Progenitor cell of endocrine pancreas (in vitro differentiated cells): ENCODE data around the gene ANO2. TPM values are rescaled to one million over a fixed set of nuclear protein-coding genes. Genes with fewer than 3 reads are reported as not detected.

ENCODE experiments used
- DNase-seq: peaks from one replicate; pipeline ENCODE4 v3.0.0; 2021; ENCODE audit warnings: low spot score; ENCODE audit not compliant: unreplicated experiment
- H3K27ac Mint-ChIP-seq: 2 replicates; pipeline ENCODE4 v1.8.0; 2021; ENCODE audit warnings: mild to moderate bottlenecking, moderate library complexity, mixed read lengths
- H3K27me3 Mint-ChIP-seq: 2 replicates; pipeline ENCODE4 v1.8.0; 2021; ENCODE audit warnings: mixed read lengths
- H3K36me3 Mint-ChIP-seq: 2 replicates; pipeline ENCODE4 v1.8.0; 2022; ENCODE audit warnings: mixed read lengths; ENCODE audit not compliant: insufficient read depth
- H3K4me1 Mint-ChIP-seq: 2 replicates; pipeline ENCODE4 v1.8.0; 2021; ENCODE audit warnings: low read depth, mixed read lengths
- H3K4me3 Mint-ChIP-seq: 2 replicates; pipeline ENCODE4 v1.8.0; 2021; ENCODE audit warnings: low read depth, mild to moderate bottlenecking, moderate library complexity, mixed read lengths
- H3K9me3 Mint-ChIP-seq: 2 replicates; pipeline ENCODE4 v1.8.0; 2021; ENCODE audit warnings: low read depth, mixed read lengths
- total RNA-seq: library from RNA; stranded (reverse); gene quantifications from 2 replicates; pipeline ENCODE4 v1.2.1, GENCODE V29; 2021
- TF ChIP-seq, protein P1 (sequence below): fragments of 200-600 bp; sonication (generic); IDR thresholded peaks from one replicate; pipeline ENCODE4 v1.5.0; 2021; ENCODE audit warnings: antibody characterized with exemption, mild to moderate bottlenecking; ENCODE audit not compliant: unreplicated experiment

Gene ANO2
- total RNA-seq, 1 donor from 2014 or later: 2.8 TPM

DNA sequence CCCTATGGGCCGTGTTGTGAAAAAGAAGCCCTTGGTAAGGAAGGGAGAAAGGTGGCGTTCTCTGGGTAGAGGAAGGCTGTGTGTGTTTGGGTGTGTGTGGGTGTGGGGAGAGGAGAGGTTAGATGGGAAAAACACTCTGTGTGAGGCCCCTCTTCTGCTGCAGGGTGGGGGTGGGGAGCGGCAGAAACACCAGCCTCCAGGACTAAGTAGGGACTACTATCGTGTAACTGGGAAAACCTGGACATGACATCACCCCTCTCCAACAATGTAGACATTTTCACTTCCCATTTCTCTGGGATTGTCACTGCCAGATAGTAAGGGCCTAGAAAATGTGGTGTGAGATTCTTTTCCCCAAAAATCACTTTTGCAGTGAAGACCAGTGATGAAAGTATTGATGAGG is 308.2 kb downstream of the ANO2 start:
- no peak overlapping the region for H3K4me3 Mint-ChIP-seq
- no peak for DNase-seq
- no peak overlapping the region for H3K27ac Mint-ChIP-seq
- H3K27me3 Mint-ChIP-seq: peaks cover 61% of the 10 kb centered on the region
- peaks cover 9% of the 10 kb centered on the region for H3K4me1 Mint-ChIP-seq
- TF ChIP-seq, protein P1, sequence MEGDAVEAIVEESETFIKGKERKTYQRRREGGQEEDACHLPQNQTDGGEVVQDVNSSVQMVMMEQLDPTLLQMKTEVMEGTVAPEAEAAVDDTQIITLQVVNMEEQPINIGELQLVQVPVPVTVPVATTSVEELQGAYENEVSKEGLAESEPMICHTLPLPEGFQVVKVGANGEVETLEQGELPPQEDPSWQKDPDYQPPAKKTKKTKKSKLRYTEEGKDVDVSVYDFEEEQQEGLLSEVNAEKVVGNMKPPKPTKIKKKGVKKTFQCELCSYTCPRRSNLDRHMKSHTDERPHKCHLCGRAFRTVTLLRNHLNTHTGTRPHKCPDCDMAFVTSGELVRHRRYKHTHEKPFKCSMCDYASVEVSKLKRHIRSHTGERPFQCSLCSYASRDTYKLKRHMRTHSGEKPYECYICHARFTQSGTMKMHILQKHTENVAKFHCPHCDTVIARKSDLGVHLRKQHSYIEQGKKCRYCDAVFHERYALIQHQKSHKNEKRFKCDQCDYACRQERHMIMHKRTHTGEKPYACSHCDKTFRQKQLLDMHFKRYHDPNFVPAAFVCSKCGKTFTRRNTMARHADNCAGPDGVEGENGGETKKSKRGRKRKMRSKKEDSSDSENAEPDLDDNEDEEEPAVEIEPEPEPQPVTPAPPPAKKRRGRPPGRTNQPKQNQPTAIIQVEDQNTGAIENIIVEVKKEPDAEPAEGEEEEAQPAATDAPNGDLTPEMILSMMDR: no peak
- H3K9me3 Mint-ChIP-seq: no peaks in the 10 kb centered on the region
- no peaks in the 10 kb centered on the region for H3K36me3 Mint-ChIP-seq

DNA sequence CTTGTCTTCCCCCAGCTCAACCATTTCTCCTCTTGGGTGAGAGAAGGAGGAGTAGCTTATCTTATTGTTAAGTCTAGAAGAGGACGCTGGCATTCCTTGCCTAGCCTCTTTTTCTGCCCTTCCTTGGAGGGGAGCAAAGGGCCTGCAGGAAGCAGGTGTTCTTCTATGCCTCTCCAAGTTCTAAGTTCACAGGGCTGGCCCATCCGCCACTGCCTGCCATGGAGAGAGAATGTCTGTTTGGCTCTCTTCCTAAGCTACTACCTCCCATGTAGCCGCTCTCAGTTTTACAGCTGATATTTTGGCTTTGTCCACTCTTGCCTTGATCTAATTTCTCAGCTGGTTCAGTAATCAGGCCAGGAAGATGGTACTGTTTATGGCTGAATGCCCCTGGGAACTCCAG is 312.0 kb downstream of the ANO2 start:
- Mint-ChIP-seq H3K27ac (no peak overlapping the region), H3K27me3 (peaks cover 89% of the 10 kb centered on the region), H3K4me3 (no peak overlapping the region), H3K4me1 (peaks cover 9% of the 10 kb centered on the region), H3K36me3 (no peaks in the 10 kb centered on the region), H3K9me3 (no peaks in the 10 kb centered on the region)
- no peak for DNase-seq
- TF ChIP-seq, protein P1: no peak

DNA sequence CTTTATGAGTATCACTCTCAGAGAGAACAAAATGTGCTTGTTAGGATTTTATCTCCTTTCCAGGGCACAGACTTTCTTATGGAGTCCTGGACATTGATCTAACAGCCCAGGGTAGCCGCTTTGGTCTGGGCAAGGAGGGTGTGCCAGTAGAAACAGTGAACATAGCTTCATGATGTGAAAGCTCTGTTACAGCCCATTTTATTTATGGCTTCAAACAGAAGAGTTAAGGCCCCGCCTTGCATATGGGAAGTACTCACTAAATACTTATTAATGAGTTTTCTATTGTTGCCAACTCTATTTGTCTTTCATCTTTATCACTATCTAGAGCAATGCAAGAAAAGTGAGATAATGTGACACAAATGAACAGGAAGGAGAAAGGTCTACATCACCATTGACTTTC is 312.6 kb downstream of the ANO2 start:
- H3K4me1 Mint-ChIP-seq: peaks cover 9% of the 10 kb centered on the region

DNA sequence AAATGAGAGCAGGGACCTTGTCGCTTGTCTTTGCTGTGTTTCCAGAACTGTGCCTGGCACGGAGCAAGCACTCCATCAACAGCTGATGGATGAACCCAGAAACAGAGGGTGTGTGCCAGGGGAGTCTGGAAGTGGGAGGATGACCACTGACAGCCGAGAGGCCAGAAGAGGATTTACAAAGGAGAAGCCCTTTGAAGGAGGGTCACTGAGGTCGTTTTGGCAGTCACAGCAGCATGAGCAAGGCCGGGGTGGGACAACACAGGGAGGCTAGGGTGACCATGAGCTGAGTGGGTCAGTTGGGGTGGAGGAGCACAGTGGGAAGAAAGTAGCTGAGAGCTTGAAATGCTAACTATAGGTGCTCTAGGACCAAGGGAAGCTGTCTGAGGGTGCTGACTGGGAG is 313.6 kb downstream of the ANO2 start:
- no peak for DNase-seq
- H3K27ac Mint-ChIP-seq: no peak overlapping the region
- H3K4me1 Mint-ChIP-seq: peaks cover 9% of the 10 kb centered on the region
- TF ChIP-seq, protein P1: no peak
- no peaks in the 10 kb centered on the region for H3K36me3 Mint-ChIP-seq
- H3K9me3 Mint-ChIP-seq: no peaks in the 10 kb centered on the region
- peaks cover 82% of the 10 kb centered on the region for H3K27me3 Mint-ChIP-seq
- no peak overlapping the region for H3K4me3 Mint-ChIP-seq

More for the DNA sequence above, 312.6 kb downstream of the ANO2 start:
- Mint-ChIP-seq H3K27me3 (peaks cover 87% of the 10 kb centered on the region), H3K36me3 (no peaks in the 10 kb centered on the region), H3K9me3 (no peaks in the 10 kb centered on the region), H3K4me3 (no peak overlapping the region), H3K27ac (no peak overlapping the region)
- no peak for DNase-seq
- TF ChIP-seq, protein P1: no peak

DNA sequence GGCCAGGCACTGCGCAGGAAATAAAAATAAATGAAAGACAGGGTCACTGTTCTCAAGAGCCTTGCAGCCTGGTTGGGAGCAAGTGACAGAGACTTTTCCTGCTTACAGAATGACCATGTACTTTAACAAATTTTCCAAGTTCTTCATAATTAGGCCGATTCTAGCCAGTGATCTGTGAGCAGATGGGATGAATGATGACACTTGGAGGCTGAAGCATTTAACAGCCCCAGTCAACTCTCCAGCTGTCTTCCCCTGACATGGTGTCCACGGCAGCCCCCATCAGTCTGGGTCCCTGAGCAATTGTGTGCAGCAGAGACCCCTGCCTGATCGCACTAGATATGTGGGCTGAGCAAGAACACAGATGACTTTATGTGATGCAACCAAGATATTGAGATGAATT is 314.3 kb downstream of the ANO2 start:
- TF ChIP-seq, protein P1: no peak
- Mint-ChIP-seq H3K4me1 (peaks cover 9% of the 10 kb centered on the region), H3K27ac (no peak overlapping the region), H3K9me3 (no peaks in the 10 kb centered on the region), H3K36me3 (no peaks in the 10 kb centered on the region), H3K4me3 (no peak overlapping the region), H3K27me3 (peaks cover 83% of the 10 kb centered on the region)
- no peak for DNase-seq
